HFFc6 (cell line): ENCODE data around the gene PDZD2. TPM values are rescaled to one million over a fixed set of nuclear protein-coding genes. Genes with fewer than 3 reads are reported as not detected.

Source experiments
- DNase-seq: peaks from one replicate; pipeline ENCODE4 v3.0.0-alpha.2; 2018
- H3K27ac Mint-ChIP-seq: 2 replicates; pipeline ENCODE4 v1.8.0; 2020; ENCODE audit warnings: mild to moderate bottlenecking, mixed read lengths
- H3K27me3 Mint-ChIP-seq: 2 replicates; pipeline ENCODE4 v1.8.0; 2021; ENCODE audit warnings: mild to moderate bottlenecking, moderate library complexity, mixed read lengths; ENCODE audit not compliant: insufficient read depth
- H3K36me3 Mint-ChIP-seq: 2 replicates; pipeline ENCODE4 v1.8.0; 2021; ENCODE audit warnings: low read depth, mixed read lengths
- H3K4me1 Mint-ChIP-seq: 2 replicates; pipeline ENCODE4 v1.8.0; 2020; ENCODE audit warnings: low read depth, mixed read lengths
- H3K4me3 Mint-ChIP-seq: 2 replicates; pipeline ENCODE4 v1.8.0; 2020; ENCODE audit warnings: mild to moderate bottlenecking, moderate library complexity, mixed read lengths
- H3K9me3 Mint-ChIP-seq: 2 replicates; pipeline ENCODE4 v1.8.0; 2020; ENCODE audit warnings: mild to moderate bottlenecking, mixed read lengths
- CTCF ChIP-seq: fragments of 200-600 bp; sonication (generic); IDR thresholded peaks from 2 replicates; pipeline ENCODE4 v1.5.0; 2021; ENCODE audit warnings: antibody characterized with exemption, mild to moderate bottlenecking
- total RNA-seq, 6 experiments: library from RNA; stranded (reverse); fragmentation: NEBNext Ultra II Directional; extraction: Animal tissue kit (Norgen Biotek cat#: 25700); gene quantifications; 2 replicates in 1 of 6; 3 replicates in 5 of 6; pipeline ENCODE4 v1.2.3, GENCODE V29; 2021

The PDZD2 gene
- total RNA-seq, 6 experiments from 2014 or later: 0.02 to 0.12 (median 0.09) TPM

- H3K27me3 Mint-ChIP-seq: peaks cover 16% of the 10 kb centered on the region
- peaks cover 11% of the 10 kb centered on the region for H3K4me1 Mint-ChIP-seq
- H3K4me3 Mint-ChIP-seq: no peak overlapping the region
- no peaks in the 10 kb centered on the region for H3K9me3 Mint-ChIP-seq
- H3K36me3 Mint-ChIP-seq: no peaks in the 10 kb centered on the region
- no peak for TF ChIP-seq CTCF
- no peak overlapping the region for H3K27ac Mint-ChIP-seq
- DNase-seq: no peak
These were observed 285.1 kb downstream of the PDZD2 start for GRCh38 chr5:31924005-31924404.

DNA sequence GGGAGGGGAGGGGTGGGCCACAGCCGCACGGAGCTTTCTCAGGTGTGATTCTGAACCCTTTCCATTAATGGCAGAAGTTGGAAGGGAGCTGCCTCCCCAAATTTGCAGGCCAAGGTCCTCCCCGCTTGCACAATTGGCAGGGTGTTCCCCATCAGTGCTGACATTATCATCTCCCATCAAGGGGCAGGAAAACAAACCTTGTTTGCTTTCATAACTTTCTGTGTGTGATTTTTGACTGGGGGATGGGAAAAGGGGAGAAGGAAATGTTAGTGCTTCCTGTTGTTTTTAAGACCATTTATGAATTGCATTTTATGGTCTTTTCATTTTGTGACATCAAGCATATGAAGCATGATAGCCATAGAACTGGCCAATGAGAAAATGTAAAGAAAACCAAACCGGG, 292.9 kb downstream of the PDZD2 start:
- TF ChIP-seq CTCF: no peak
- Mint-ChIP-seq H3K27ac (no peak overlapping the region), H3K36me3 (no peaks in the 10 kb centered on the region), H3K27me3 (peaks cover 26% of the 10 kb centered on the region), H3K9me3 (no peaks in the 10 kb centered on the region), H3K4me3 (no peak overlapping the region), H3K4me1 (no peaks in the 10 kb centered on the region)
- DNase-seq: no peak

DNA sequence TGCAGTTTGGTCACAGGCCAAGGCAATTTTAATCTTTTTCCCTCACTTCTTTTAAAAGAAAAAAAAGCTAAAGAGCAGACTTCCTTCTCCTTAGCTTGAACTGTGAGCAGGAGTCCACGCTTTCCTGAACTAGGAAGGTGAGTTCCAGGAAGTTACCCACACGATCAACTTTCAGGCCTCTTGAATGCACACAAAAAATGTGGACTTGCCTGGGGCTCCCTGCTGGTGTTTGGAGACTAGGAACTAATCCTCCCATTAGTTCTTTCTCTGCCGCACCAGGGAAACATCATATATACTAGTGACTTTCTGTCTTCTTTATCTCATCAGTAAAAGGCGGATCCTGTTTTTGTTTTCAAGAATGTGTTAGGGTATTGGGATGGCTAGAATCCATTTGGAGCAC, 295.2 kb downstream of the PDZD2 start:
- no peak for TF ChIP-seq CTCF
- Mint-ChIP-seq H3K9me3 (no peaks in the 10 kb centered on the region), H3K4me3 (no peak overlapping the region), H3K36me3 (no peaks in the 10 kb centered on the region), H3K27me3 (peaks cover 32% of the 10 kb centered on the region), H3K4me1 (no peaks in the 10 kb centered on the region), H3K27ac (no peak overlapping the region)
- DNase-seq: no peak

DNA sequence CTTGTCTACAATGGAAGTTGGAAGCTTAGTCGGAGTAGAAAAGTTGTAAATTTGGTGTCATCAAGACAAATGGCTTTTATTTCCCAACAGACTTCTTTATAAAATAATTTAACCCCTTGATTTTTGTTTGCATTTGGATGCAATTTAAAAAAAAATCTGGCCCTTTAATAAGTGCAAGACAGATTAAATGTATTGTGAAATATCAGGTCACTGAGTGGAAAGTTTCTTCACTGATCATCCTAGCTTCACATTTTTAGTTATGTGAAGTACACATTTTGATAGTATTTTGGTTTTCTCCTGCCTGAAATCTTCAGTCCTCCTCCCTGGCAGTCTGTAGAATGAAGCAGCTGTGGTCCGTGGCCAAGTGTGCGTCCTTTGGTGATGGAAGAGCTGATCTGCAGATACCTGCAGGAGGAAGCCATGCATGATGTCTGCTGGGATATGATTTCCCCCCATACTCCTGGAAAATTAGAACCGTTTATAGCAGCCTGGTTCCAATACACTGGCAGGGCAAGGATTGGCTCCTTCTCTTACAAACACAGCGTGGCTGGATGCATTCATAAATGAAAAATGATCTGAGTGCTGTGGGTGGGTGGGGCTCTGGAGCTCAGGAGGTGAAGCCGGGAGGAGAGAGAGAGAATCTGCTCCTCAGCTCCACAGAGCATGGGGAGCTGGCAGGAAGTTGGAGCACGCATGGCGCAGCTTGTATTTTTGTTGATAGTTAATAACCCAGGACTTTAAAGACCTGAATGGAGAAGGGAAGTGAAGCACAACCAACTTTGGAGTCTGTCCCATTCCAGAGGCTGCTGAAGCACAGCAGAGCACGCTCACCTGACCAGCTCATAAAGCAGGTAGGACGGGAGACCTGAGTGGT, 296.8 kb downstream of the PDZD2 start:
- Mint-ChIP-seq H3K36me3 (no peaks in the 10 kb centered on the region), H3K4me1 (no peaks in the 10 kb centered on the region), H3K9me3 (no peaks in the 10 kb centered on the region), H3K27ac (no peak overlapping the region), H3K27me3 (peaks cover 34% of the 10 kb centered on the region), H3K4me3 (no peak overlapping the region; the same call in 1 of the 2 replicates)
- DNase-seq: no peak
- TF ChIP-seq CTCF: no peak

GRCh38 chr5:31936683-31937082, 297.8 kb downstream of the PDZD2 start:
- H3K9me3 Mint-ChIP-seq: no peaks in the 10 kb centered on the region
- DNase-seq: no peak
- no peak overlapping the region for H3K27ac Mint-ChIP-seq

More at GRCh38 chr5:31936683-31937082, 297.8 kb downstream of the PDZD2 start:
- Mint-ChIP-seq H3K4me3 (no peak overlapping the region), H3K36me3 (no peaks in the 10 kb centered on the region), H3K4me1 (no peaks in the 10 kb centered on the region), H3K27me3 (peaks cover 34% of the 10 kb centered on the region)
- no peak for TF ChIP-seq CTCF
